Lower leg skin (tissue), 4 donors: ENCODE data around the gene RARA. TPM values are rescaled to one million over a fixed set of nuclear protein-coding genes. Genes with fewer than 3 reads are reported as not detected.
"Not testable (repeated sequence)": the region's sequence is repeated elsewhere in the genome, so short reads cannot be mapped to it uniquely, and the experiment has no call there.

Source experiments
- DNase-seq, 2 donors: peaks; one replicate each; pipeline ENCODE4 v3.0.0-alpha.2; 2019; ENCODE audit warnings: low spot score in 2 of 2
- H3K4me3 ChIP-seq: fragments of 200-600 bp; sonication (generic); 2 replicates; pipeline ENCODE4 v1.5.1; 2017; ENCODE audit warnings: mild to moderate bottlenecking, low read depth; ENCODE audit not compliant: poor library complexity, severe bottlenecking
- POLR2A ChIP-seq, 2 donors: fragments of 450-650 bp; IDR thresholded peaks; one replicate each; pipeline ENCODE4 v1.6.1; 2016 to 2017; ENCODE audit warnings: antibody characterized with exemption in 2 of 2, mild to moderate bottlenecking in 1 of 2, moderate library complexity in 1 of 2
- WGBS, 2 donors: methylation state at CpG; one replicate each; pipeline ENCODE4 v1.1.5; 2018; 5-methylcytosine and 5-hydroxymethylcytosine counted together
- intact Hi-C: fragments of 100-400 bp; cut with DNase I; formaldehyde crosslinking; loops from one replicate; pipeline ENCODE4 v1.15.0; 2023; ENCODE audit warnings: low total_unique reads
- total RNA-seq, 4 donors: library from RNA; depleted of rRNA; stranded (reverse); fragments of >200 nt; gene quantifications; one replicate each; pipeline ENCODE4 v1.1.0, GENCODE V29; 2016
- TF ChIP-seq, protein P1 (sequence below), 3 donors: fragments of 450-650 bp; IDR thresholded peaks; one replicate each; pipeline ENCODE4 v1.5.1; 2016; ENCODE audit warnings: antibody characterized with exemption in 3 of 3, mild to moderate bottlenecking in 3 of 3, moderate library complexity in 2 of 3

RARA gene
- total RNA-seq, 4 donors from 2014 or later, result 18.1 to 38.0 (median 25.2) TPM

DNA sequence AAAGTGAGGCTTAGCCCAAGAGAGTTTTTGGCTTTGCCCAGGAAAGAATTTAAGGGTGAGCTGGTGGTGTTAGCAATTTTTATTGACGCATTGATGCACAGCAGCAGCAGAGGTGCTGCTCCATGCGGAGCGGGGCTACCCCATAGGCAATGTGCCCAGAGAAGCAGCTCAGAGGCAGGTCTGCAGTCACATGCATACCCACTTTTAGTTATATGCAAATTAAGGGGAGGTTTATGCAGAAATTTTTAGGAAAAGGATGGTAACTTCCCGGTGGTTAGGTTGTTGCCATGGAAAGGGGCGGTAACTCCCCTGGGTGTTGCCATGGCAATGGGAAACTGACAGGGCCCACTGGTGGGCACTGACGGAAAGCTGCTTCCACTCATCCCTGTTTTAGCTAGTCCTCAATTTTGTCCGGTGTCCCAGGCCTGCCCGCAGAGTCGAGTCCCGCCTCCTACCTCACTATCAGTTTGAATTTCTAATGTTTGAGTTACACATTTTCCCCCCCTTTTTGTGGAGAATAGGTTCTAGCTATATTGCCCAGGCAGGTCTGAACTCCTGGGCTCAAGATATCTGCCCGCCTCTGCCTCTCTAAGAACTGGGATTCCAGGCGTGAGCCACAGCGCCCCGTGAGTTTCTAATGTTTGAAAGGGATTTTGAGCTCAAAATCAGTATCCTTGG lies 66.0 kb downstream of the RARA start:
- WGBS, 2 donors, result 84 to 88% methylated on average over 14 of the region's 14 CpGs
- peak in 1 of 2 donors; percentile 54 for DNase-seq
- TF ChIP-seq, protein P1, sequence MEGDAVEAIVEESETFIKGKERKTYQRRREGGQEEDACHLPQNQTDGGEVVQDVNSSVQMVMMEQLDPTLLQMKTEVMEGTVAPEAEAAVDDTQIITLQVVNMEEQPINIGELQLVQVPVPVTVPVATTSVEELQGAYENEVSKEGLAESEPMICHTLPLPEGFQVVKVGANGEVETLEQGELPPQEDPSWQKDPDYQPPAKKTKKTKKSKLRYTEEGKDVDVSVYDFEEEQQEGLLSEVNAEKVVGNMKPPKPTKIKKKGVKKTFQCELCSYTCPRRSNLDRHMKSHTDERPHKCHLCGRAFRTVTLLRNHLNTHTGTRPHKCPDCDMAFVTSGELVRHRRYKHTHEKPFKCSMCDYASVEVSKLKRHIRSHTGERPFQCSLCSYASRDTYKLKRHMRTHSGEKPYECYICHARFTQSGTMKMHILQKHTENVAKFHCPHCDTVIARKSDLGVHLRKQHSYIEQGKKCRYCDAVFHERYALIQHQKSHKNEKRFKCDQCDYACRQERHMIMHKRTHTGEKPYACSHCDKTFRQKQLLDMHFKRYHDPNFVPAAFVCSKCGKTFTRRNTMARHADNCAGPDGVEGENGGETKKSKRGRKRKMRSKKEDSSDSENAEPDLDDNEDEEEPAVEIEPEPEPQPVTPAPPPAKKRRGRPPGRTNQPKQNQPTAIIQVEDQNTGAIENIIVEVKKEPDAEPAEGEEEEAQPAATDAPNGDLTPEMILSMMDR (IDR thresholded peaks at IDR 0.05), result no peak
- TF ChIP-seq POLR2A (IDR thresholded peaks at IDR 0.05), result no peak
- intact Hi-C loops, result no loop called here
- no peak overlapping the region for H3K4me3 ChIP-seq

DNA sequence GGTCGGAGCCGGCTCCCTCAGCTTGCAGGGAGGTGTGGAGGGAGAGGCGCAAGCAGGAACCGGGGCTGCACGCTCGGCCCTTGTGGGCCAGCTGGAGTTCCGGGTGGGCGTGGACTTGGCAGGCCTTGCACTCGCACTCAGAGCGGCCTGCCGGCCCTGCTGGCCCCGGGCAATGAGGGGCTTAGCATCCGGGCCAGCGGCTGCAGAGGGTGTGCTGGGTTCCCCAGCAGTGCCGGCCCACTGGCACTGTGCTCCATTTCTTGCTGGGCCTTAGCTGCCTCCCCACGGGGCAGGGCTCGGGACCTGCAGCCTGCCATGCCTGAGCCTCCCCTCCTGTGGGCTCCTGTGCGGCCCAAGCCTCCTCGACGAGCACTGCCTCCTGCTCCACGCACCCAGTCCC lies 66.8 kb downstream of the RARA start:
- WGBS, 2 donors, result 85 to 95% methylated on average over 8 to 15 of the region's 21 CpGs
- H3K4me3 ChIP-seq, intact Hi-C loops: not testable (repeated sequence)
- DNase-seq, result peak in 1 of 2 donors; percentile 48

DNA sequence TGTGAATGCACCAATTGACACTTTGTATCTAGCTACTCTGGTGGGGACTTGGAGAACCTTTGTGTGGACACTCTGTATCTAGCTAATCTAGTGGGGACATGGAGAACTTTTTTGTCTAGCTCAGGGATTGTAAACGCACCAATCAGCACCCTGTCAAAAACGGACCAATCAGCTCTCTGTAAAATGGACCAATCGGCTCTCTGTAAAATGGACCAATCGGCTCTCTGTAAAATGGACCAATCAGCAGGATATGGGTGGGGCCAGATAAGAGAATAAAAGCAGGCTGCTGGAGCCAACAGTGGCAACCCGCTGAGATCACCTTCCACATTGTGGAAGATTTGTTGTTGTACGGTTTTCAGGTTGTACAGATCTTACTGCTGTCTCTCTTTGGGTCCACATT lies 67.6 kb downstream of the RARA start:
- 77 to 87% methylated on average over 6 of the region's 6 CpGs for WGBS, 2 donors
- H3K4me3 ChIP-seq, intact Hi-C loops: not testable (repeated sequence)
- peak in 1 of 2 donors; percentile 9 for DNase-seq

DNA sequence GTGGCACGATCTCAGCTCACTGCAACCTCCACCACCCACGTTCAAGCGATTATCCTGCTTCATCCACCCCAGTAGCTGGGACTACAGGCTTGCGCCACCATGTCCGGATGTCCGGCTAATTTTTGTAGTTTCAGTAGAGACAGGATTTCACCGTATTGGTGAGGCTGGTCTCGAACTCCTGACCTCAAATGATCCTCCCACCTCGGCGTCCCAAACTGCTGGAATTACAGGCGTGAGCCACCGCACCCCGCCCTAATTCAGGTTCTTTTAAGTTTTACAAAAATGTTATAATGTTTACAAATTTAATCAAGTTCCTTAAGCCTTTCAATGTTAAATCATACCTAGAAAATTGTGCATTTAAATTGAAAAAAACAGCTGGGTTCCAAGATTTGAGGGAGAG lies 68.9 kb downstream of the RARA start:
- TF ChIP-seq POLR2A (IDR thresholded peaks at IDR 0.05), result no peak
- TF ChIP-seq, protein P1 (IDR thresholded peaks at IDR 0.05), result no peak
- peak in 1 of 2 donors; percentile 53 for DNase-seq
- WGBS, 2 donors, result 82 to 88% methylated on average over 13 of the region's 13 CpGs
- no peak overlapping the region for H3K4me3 ChIP-seq
- intact Hi-C loops, result no loop called here

DNA sequence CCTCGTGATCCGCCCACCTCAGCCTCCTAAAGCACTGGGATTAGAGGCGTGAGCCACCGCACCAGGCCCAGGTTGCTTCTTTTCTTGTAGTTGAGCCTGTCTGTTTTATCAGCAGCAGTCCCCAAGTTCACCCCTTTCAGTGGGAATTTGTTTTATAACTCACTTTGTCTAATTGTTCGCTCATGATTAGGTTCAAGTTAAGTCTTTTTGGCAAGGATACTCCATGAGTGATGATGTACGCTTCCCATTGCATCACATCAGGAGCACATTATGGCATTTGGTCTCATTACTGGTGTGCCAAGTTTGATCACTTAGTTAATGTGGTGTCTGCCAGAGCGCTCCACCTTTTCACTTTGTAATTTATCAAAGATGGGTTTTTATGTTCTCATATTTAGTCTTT lies 70.0 kb downstream of the RARA start:
- no peak overlapping the region for H3K4me3 ChIP-seq
- WGBS, 2 donors, result 84 to 93% methylated on average over 7 of the region's 7 CpGs
- intact Hi-C loops, result no loop called here
- TF ChIP-seq POLR2A (IDR thresholded peaks at IDR 0.05), result no peak
- TF ChIP-seq, protein P1 (IDR thresholded peaks at IDR 0.05), result no peak
- no peak for DNase-seq

DNA sequence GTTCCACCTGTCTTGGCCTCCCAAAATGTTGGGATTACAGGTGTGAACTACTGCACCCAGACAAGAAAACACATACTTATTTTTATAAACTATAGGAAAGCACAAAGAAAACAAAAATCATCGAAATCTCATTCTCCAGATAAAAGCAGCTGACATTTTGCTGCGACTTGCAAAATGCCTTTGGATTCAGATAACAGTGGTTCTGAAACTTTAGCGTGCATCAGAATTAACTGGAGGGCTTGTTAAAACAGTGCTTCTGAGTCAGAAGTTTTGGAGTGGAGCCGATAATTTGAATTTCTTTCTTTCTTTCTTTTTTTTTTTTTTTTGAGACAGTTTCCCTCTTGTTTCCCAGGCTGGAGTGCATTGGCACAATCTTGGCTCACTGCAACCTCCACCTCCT lies 73.3 kb downstream of the RARA start:
- no peak for DNase-seq
- TF ChIP-seq, protein P1 (IDR thresholded peaks at IDR 0.05), result no peak
- no peak for TF ChIP-seq POLR2A (IDR thresholded peaks at IDR 0.05)
- H3K4me3 ChIP-seq, result no peak overlapping the region
- WGBS, 2 donors, result 42 to 64% methylated on average over 4 of the region's 4 CpGs
- intact Hi-C loops, result no loop called here

DNA sequence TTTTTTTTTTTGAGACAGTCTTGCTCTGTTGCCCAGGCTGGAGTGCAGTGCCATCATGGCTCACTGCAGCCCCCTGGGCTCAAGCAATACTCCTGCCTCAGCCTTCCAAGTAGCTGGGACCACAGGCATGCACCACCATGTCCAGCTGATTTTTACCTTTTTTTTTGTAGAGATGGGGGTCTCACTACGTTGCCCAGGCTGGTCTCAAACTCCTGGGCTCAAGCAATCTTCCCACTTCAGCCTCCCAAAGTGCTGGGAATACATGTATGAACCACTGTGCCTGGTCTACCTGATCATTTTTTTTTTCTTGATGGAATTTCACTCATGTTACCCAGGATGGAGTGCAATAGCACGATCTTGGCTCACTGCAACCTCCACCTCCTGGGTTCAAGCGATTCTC lies 77.6 kb downstream of the RARA start:
- DNase-seq, intact Hi-C loops, H3K4me3 ChIP-seq: not testable (repeated sequence)
- WGBS, 2 donors, result 95% methylated on average over 3 of the region's 3 CpGs
